C4-2B (cell line): ENCODE measurements around the gene VSTM2L.

Source experiments
- ZFX ChIP-seq: fragments of 450-650 bp; IDR thresholded peaks from 2 replicates; pipeline ENCODE4 v1.6.1; 2017
- TF ChIP-seq, protein P1 (sequence below): fragments of 450-650 bp; conservative IDR thresholded peaks from 2 replicates; pipeline ENCODE4 v1.5.1; 2017; ENCODE audit warnings: mild to moderate bottlenecking

DNA sequence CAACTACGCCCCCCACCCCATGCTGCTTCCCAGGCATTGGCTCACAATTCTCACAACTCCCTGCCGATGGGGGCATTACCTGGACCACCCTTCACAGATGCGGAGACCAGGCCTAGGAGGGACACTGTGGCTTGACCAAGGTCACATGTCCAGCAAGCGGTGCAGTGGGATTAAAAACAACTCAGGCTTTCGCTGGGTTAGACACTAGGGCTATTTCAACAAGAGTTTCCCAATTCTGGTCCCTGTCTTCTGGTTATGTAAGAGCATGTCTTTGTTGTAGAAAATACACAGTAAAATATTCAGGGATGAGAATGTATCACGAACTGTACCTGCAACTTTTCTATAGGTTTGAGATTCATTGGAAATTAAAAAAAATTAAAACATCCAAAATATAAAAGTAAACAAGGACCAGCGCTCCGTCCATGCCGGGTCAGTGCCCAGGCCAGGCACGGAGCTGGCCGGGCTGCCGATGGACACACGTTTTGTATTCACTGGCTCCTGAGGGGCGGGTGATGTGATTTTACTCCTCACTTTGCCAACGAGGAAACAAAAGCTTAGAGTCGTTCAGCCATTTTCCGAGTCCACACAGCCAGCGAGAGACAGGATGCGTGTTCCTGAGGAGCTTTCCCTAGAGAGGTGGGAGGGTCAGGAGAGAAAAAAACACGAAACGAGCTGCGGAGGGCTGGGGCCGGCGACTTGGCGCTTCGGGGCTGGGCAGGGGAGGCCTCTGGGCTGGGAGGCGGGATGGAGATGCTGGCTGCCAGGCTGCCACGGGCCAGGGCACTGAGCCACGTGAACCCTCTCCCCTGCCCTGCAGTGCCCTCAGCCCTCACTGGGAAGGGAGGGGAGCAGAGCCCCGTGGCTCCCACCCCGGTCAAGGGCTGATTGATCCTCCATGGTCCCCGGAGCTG is 17.1 kb upstream of the VSTM2L start:
- TF ChIP-seq, protein P1, sequence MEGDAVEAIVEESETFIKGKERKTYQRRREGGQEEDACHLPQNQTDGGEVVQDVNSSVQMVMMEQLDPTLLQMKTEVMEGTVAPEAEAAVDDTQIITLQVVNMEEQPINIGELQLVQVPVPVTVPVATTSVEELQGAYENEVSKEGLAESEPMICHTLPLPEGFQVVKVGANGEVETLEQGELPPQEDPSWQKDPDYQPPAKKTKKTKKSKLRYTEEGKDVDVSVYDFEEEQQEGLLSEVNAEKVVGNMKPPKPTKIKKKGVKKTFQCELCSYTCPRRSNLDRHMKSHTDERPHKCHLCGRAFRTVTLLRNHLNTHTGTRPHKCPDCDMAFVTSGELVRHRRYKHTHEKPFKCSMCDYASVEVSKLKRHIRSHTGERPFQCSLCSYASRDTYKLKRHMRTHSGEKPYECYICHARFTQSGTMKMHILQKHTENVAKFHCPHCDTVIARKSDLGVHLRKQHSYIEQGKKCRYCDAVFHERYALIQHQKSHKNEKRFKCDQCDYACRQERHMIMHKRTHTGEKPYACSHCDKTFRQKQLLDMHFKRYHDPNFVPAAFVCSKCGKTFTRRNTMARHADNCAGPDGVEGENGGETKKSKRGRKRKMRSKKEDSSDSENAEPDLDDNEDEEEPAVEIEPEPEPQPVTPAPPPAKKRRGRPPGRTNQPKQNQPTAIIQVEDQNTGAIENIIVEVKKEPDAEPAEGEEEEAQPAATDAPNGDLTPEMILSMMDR, result no peak
- no peak for TF ChIP-seq ZFX
